A549 (cell line): ENCODE data around the gene RASSF8. TPM values are rescaled to one million over a fixed set of nuclear protein-coding genes. Genes with fewer than 3 reads are reported as not detected.

ENCODE experiments used
- ATAC-seq, 2 experiments: fragments of 200-7000 bp in 1 of 2; fragments of >200 bp in 1 of 2; cut with Nextera tagmentation in 1 of 2; cut with Tn5 transposase in 1 of 2; 3 replicates each; pipeline versions ENCODE4 v1.8.0 to v1.9.1; 2018 to 2020; ENCODE audit warnings: mild to moderate bottlenecking in 1 of 2, moderate library complexity in 1 of 2
- CTCF ChIA-PET: fragments of 300-600 bp; sonication (Branson Sonifier 250); formaldehyde crosslinking; extraction: SDS; loops from one replicate; lab custom pipeline; 2021; ENCODE audit warnings: antibody characterized with exemption, inconsistent platforms; lab: Yijun Ruan, JAX
- POLR2A ChIA-PET: fragments of 350-600 bp; formaldehyde crosslinking; extraction: SDS; loops from one replicate; lab custom pipeline; 2021; ENCODE audit warnings: antibody characterized with exemption, inconsistent platforms; lab: Yijun Ruan, JAX
- DNase-seq, 2 experiments: peaks; one replicate each; pipeline versions ENCODE4 v3.0.0 to v3.0.0-alpha.2; 2011 to 2016; ENCODE audit warnings: low read depth in 1 of 2, low spot score in 1 of 2
- FAIRE-seq: peaks from 2 replicates; lab custom pipeline; 2011; peaks lifted over from hg19 to GRCh38; lab: Jason Lieb, UNC
- H3K27ac ChIP-seq, 2 experiments: fragments of >200 bp; sonication (Bioruptor Twin); formaldehyde crosslinking; 3 replicates each; pipeline ENCODE4 v1.5.1; 2016 to 2017
- H3K4me1 ChIP-seq: fragments of >200 bp; sonication (Bioruptor Twin); formaldehyde crosslinking; 3 replicates; pipeline ENCODE4 v1.6.1; 2016
- H3K4me2 ChIP-seq: fragments of >200 bp; sonication (Bioruptor Twin); formaldehyde crosslinking; 3 replicates; pipeline ENCODE4 v1.6.1; 2016
- H3K4me3 ChIP-seq: fragments of >200 bp; sonication (Bioruptor Twin); formaldehyde crosslinking; 3 replicates; pipeline ENCODE4 v1.5.1; 2016
- H3K9me3 ChIP-seq: fragments of >200 bp; sonication (Bioruptor Twin); formaldehyde crosslinking; 3 replicates; pipeline ENCODE4 v1.6.1; 2016
- BCL3 ChIP-seq: fragments of >200 bp; sonication (Bioruptor Twin); formaldehyde crosslinking; IDR thresholded peaks from 3 replicates; pipeline ENCODE4 v1.6.1; 2016
- CBX2 ChIP-seq: fragments of 200-600 bp; sonication (generic); IDR thresholded peaks from 2 replicates; pipeline ENCODE4 v1.6.1; 2016; ENCODE audit warnings: low read depth, mild to moderate bottlenecking, borderline replicate concordance
- CTCF ChIP-seq: fragments of >200 bp; sonication (Bioruptor Twin); formaldehyde crosslinking; IDR thresholded peaks from 3 replicates; pipeline ENCODE4 v1.5.1; 2016
- ESRRA ChIP-seq: fragments of 150-350 bp; IDR thresholded peaks from 2 replicates; pipeline ENCODE4 v1.6.1; 2014; ENCODE audit warnings: mild to moderate bottlenecking, low read length, borderline replicate concordance
- FOSL2 ChIP-seq, 2 experiments: fragments of 450-650 bp in 1 of 2; fragments of >200 bp in 1 of 2; sonication (Bioruptor Twin) in 1 of 2; formaldehyde crosslinking; IDR thresholded peaks; 2 replicates each; pipeline versions ENCODE4 v1.5.0 to v1.6.1; 2016 to 2020; ENCODE audit warnings: mild to moderate bottlenecking in 1 of 2, moderate library complexity in 1 of 2
- FOXS1 ChIP-seq: fragments of 250-450 bp; sonication (Bioruptor Pico); IDR thresholded peaks from 2 replicates; pipeline ENCODE4 v1.5.0; 2020; ENCODE audit warnings: mild to moderate bottlenecking, moderate library complexity
- HMGXB4 ChIP-seq: fragments of 250-450 bp; sonication (Bioruptor Pico); IDR thresholded peaks from 2 replicates; pipeline ENCODE4 v1.5.0; 2021; ENCODE audit warnings: mild to moderate bottlenecking, moderate library complexity, borderline replicate concordance
- HOXB13 ChIP-seq: fragments of 250-450 bp; sonication (Bioruptor Pico); IDR thresholded peaks from 2 replicates; pipeline ENCODE4 v1.5.0; 2020; ENCODE audit warnings: low read depth, mild to moderate bottlenecking, moderate library complexity
- HOXB5 ChIP-seq: fragments of 250-450 bp; sonication (Bioruptor Pico); IDR thresholded peaks from 2 replicates; pipeline ENCODE4 v1.5.0; 2020; ENCODE audit warnings: mild to moderate bottlenecking, moderate library complexity
- JUNB ChIP-seq: fragments of >200 bp; sonication (Bioruptor Twin); formaldehyde crosslinking; IDR thresholded peaks from 2 replicates; pipeline ENCODE4 v1.6.1; 2016
- KDM5A ChIP-seq: fragments of 200-600 bp; sonication (generic); IDR thresholded peaks from 2 replicates; pipeline ENCODE4 v1.6.1; 2016; ENCODE audit warnings: antibody characterized with exemption, mild to moderate bottlenecking
- MAFK ChIP-seq: fragments of 450-650 bp; IDR thresholded peaks from 2 replicates; pipeline ENCODE4 v1.6.1; 2014; ENCODE audit not compliant: partially characterized antibody
- MAZ ChIP-seq: fragments of 150-350 bp; IDR thresholded peaks from 2 replicates; pipeline ENCODE4 v1.6.1; 2014; ENCODE audit warnings: antibody characterized with exemption, low read depth, low read length, borderline replicate concordance
- NR3C1 ChIP-seq: fragments of >200 bp; sonication (Bioruptor Twin); formaldehyde crosslinking; IDR thresholded peaks from 3 replicates; pipeline ENCODE4 v1.6.1; 2017
- POLR2A ChIP-seq: IDR thresholded peaks from 2 replicates; pipeline ENCODE4 v1.6.1; 2012; ENCODE audit warnings: mild to moderate bottlenecking, low read length
- RAD21 ChIP-seq, 2 experiments: fragments of >200 bp in 1 of 2; sonication (Bioruptor Twin) in 1 of 2; formaldehyde crosslinking in 1 of 2; IDR thresholded peaks in 1 of 2; conservative IDR thresholded peaks in 1 of 2; 2 replicates in 1 of 2; 3 replicates in 1 of 2; pipeline ENCODE4 v1.6.1; 2012 to 2018; ENCODE audit warnings: inconsistent platforms in 1 of 2
- RARB ChIP-seq: fragments of 250-450 bp; sonication (Bioruptor Pico); IDR thresholded peaks from 2 replicates; pipeline ENCODE4 v1.8.0; 2021; ENCODE audit warnings: mild to moderate bottlenecking, moderate library complexity
- RCOR1 ChIP-seq: fragments of 150-350 bp; IDR thresholded peaks from 2 replicates; pipeline ENCODE4 v1.6.1; 2014; ENCODE audit warnings: antibody characterized with exemption, low read length, low read depth
- RFX5 ChIP-seq: fragments of 450-650 bp; IDR thresholded peaks from 2 replicates; pipeline ENCODE4 v1.7.1; 2014; ENCODE audit warnings: antibody characterized with exemption, mild to moderate bottlenecking, moderate library complexity
- SREBF2 ChIP-seq: fragments of 450-650 bp; IDR thresholded peaks from 2 replicates; pipeline ENCODE4 v1.6.1; 2014; ENCODE audit warnings: mild to moderate bottlenecking, moderate library complexity
- TFCP2L1 ChIP-seq: fragments of 250-450 bp; sonication (Bioruptor Pico); IDR thresholded peaks from 2 replicates; pipeline ENCODE4 v1.5.0; 2021; ENCODE audit warnings: mild to moderate bottlenecking
- ZC3H11A ChIP-seq: fragments of 450-650 bp; IDR thresholded peaks from 2 replicates; pipeline ENCODE4 v1.6.1; 2014; ENCODE audit warnings: antibody characterized with exemption, mild to moderate bottlenecking
- ZNF302 ChIP-seq: fragments of 250-450 bp; sonication (Bioruptor Pico); IDR thresholded peaks from 2 replicates; pipeline ENCODE4 v1.9.0; 2021; ENCODE audit warnings: inconsistent platforms, mild to moderate bottlenecking, moderate library complexity
- WGBS: methylation state at CpG from one replicate; pipeline ENCODE4 v1.1.6; 2017; ENCODE audit errors: missing lambda C conversion rate; 5-methylcytosine and 5-hydroxymethylcytosine counted together
- polyA plus RNA-seq, 4 experiments: library from polyadenylated mRNA; depleted of rRNA in 3 of 4; stranded (reverse); fragments of >200 nt; fragmentation: RNase III in 1 of 4; extraction: RNeasy Plus Mini Kit Qiagen cat#74134 plus additional on column Dnase treatment in 1 of 4; gene quantifications; 2 replicates in 3 of 4; 3 replicates in 1 of 4; pipeline ENCODE4 v1.2.3, GENCODE V29; 2011 to 2017

RASSF8 gene
- polyA plus RNA-seq, 2 of the 4 experiments (the other 2 are of a cell fraction), result 5.7 to 8.7 TPM

GRCh38 chr12:26102953-26103352, 144.5 kb downstream of the RASSF8 start:
- Histone ChIP-seq H3K4me3 (no peak overlapping the region), H3K27ac (no peak overlapping the region), H3K9me3 (no peaks in the 10 kb centered on the region), H3K4me2 (no peak overlapping the region), H3K4me1 (no peaks in the 10 kb centered on the region)
- ATAC-seq (no peak), DNase-seq (no peak), FAIRE-seq (no peak)
- 62% methylated on average over 5 of the region's 5 CpGs for WGBS
- no peak for TF ChIP-seq RCOR1
- TF ChIP-seq RARB (CRISPR knock-in tag), result no peak
- TF ChIP-seq ZNF302, result no peak
- TF ChIP-seq FOSL2 (IDR thresholded peaks at IDR 0.05), result no peak
- TF ChIP-seq FOSL2 (CRISPR knock-in tag; IDR thresholded peaks at IDR 0.05), result no peak
- TF ChIP-seq HMGXB4 (CRISPR knock-in tag), result no peak
- no peak for TF ChIP-seq JUNB
- no peak for TF ChIP-seq ZC3H11A
- no peak for TF ChIP-seq ESRRA
- TF ChIP-seq CBX2, result no peak
- no peak for TF ChIP-seq RAD21 (conservative IDR thresholded peaks at IDR 0.05 in 1 of 2, IDR thresholded peaks at IDR 0.05 in 1 of 2)
- TF ChIP-seq SREBF2, result no peak
- TF ChIP-seq TFCP2L1 (CRISPR knock-in tag), result no peak
- TF ChIP-seq CTCF, result no peak
- ChIA-PET CTCF (interaction anchor here (1.3 to 2.6 kb wide), 6 partner anchors 10 to 782 kb away, joined by 3 to 14 read pairs (median 6); no protein-coding TSS in a partner anchor), POLR2A (no interaction called here)

DNA sequence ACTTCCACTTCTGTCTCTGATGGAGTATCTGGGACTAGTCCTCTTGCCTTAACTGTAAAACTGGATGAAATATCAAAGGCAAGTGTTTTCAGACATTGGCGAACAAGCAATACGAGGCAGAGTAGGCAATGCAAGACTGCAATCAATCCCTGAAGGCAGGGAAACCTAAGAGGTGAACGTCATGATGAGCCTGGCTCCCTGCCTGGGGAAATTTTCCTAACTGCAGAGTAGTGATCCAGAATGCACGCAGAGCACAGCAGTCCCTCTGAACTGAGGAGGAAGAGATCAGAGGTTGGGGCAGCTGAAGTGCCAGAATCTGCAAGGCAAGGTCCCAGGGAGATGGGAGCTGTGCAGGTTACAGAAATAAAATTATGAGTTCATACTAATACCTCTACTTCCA, 147.9 kb downstream of the RASSF8 start:
- CTCF ChIA-PET, result no interaction called here
- H3K4me1 ChIP-seq, result no peaks in the 10 kb centered on the region
- no peak for ATAC-seq
- TF ChIP-seq RAD21 (conservative IDR thresholded peaks at IDR 0.05 in 1 of 2, IDR thresholded peaks at IDR 0.05 in 1 of 2) (no peak), BCL3 (no peak), HOXB13 (CRISPR knock-in tag) (no peak), NR3C1 (no peak), POLR2A (no peak)
- TF ChIP-seq, all 56 proteins: peak for 0
- Histone ChIP-seq H3K4me3 (no peak overlapping the region), H3K4me2 (no peak overlapping the region), H3K9me3 (no peaks in the 10 kb centered on the region), H3K27ac (no peak overlapping the region)
- WGBS, result 58% methylated on average over 4 of the region's 4 CpGs
- FAIRE-seq, result no peak
- no peak for DNase-seq
- POLR2A ChIA-PET, result no interaction called here

- WGBS, result 65% methylated on average over 2 of the region's 2 CpGs
- CTCF ChIA-PET, result interaction anchor here (1.0 to 2.1 kb wide), 4 partner anchors 10 to 593 kb away, joined by 3 to 10 read pairs (median 4); no protein-coding TSS in a partner anchor
Observed at GRCh38 chr12:26108915-26109314, 150.4 kb downstream of the RASSF8 start.

More at GRCh38 chr12:26108915-26109314, 150.4 kb downstream of the RASSF8 start:
- POLR2A ChIA-PET, result no interaction called here
- Histone ChIP-seq H3K4me1 (peaks cover 14% of the 10 kb centered on the region), H3K27ac (no peak overlapping the region), H3K9me3 (no peaks in the 10 kb centered on the region), H3K4me2 (no peak overlapping the region), H3K4me3 (no peak overlapping the region)
- FAIRE-seq (no peak), ATAC-seq (no peak), DNase-seq (no peak)
- TF ChIP-seq FOSL2 (IDR thresholded peaks at IDR 0.05), result no peak
- TF ChIP-seq FOSL2 (CRISPR knock-in tag; IDR thresholded peaks at IDR 0.05), result no peak
- no peak for TF ChIP-seq RFX5
- no peak for TF ChIP-seq KDM5A
- TF ChIP-seq FOXS1 (CRISPR knock-in tag), result no peak
- TF ChIP-seq MAZ, result no peak
- TF ChIP-seq MAFK, result no peak
- TF ChIP-seq HOXB5 (CRISPR knock-in tag), result no peak
